Measurements from ENCODE around the gene SORBS1.

SORBS1 gene

GRCh38 chr10:95485056-95485844, 75.9 kb downstream of the SORBS1 start:
- no peak overlapping the region for H3K4me3 Mint-ChIP-seq
- H3K4me1 Mint-ChIP-seq (ENCODE audit: low read depth): no peaks in the 10 kb centered on the region
- intact Hi-C loops (cut with micrococcal nuclease): no loop called here
- no peaks in the 10 kb centered on the region for H3K27me3 Mint-ChIP-seq
- H3K9me3 Mint-ChIP-seq: no peaks in the 10 kb centered on the region
- no peak overlapping the region for H3K27ac Mint-ChIP-seq
- H3K36me3 Mint-ChIP-seq (ENCODE audit: low read depth): no peaks in the 10 kb centered on the region

GRCh38 chr10:95482501-95483233, 78.5 kb downstream of the SORBS1 start:
- Mint-ChIP-seq H3K36me3 (ENCODE audit: low read depth) (no peaks in the 10 kb centered on the region), H3K9me3 (no peaks in the 10 kb centered on the region), H3K4me1 (ENCODE audit: low read depth) (peaks cover 5% of the 10 kb centered on the region), H3K27me3 (no peaks in the 10 kb centered on the region), H3K27ac (no peak overlapping the region), H3K4me3 (no peak overlapping the region)
- intact Hi-C loops (cut with micrococcal nuclease): no loop called here

- H3K9me3 Mint-ChIP-seq: no peaks in the 10 kb centered on the region
- no peak overlapping the region for H3K27ac Mint-ChIP-seq
- no peaks in the 10 kb centered on the region for H3K36me3 Mint-ChIP-seq (ENCODE audit: low read depth)
- H3K4me1 Mint-ChIP-seq (ENCODE audit: low read depth): peaks cover 5% of the 10 kb centered on the region
- H3K27me3 Mint-ChIP-seq: no peaks in the 10 kb centered on the region
- H3K4me3 Mint-ChIP-seq: no peak overlapping the region
- intact Hi-C loops (cut with micrococcal nuclease): no loop called here
These were observed 80.2 kb downstream of the SORBS1 start for GRCh38 chr10:95480901-95481491.

GRCh38 chr10:95480102-95480900, 80.9 kb downstream of the SORBS1 start:
- Mint-ChIP-seq H3K4me3 (no peak overlapping the region), H3K27me3 (no peaks in the 10 kb centered on the region), H3K27ac (no peak overlapping the region), H3K4me1 (ENCODE audit: low read depth) (peaks cover 5% of the 10 kb centered on the region), H3K36me3 (ENCODE audit: low read depth) (no peaks in the 10 kb centered on the region), H3K9me3 (no peaks in the 10 kb centered on the region)
- intact Hi-C loops (cut with micrococcal nuclease): no loop called here

- H3K27me3 Mint-ChIP-seq: no peaks in the 10 kb centered on the region
- peaks cover 5% of the 10 kb centered on the region for H3K4me1 Mint-ChIP-seq (ENCODE audit: low read depth)
- H3K9me3 Mint-ChIP-seq: no peaks in the 10 kb centered on the region
- no peak overlapping the region for H3K4me3 Mint-ChIP-seq
- intact Hi-C loops (cut with micrococcal nuclease): no loop called here
- H3K36me3 Mint-ChIP-seq (ENCODE audit: low read depth): no peaks in the 10 kb centered on the region
- H3K27ac Mint-ChIP-seq: no peak overlapping the region
These were observed 82.2 kb downstream of the SORBS1 start for GRCh38 chr10:95478935-95479334.

- Mint-ChIP-seq H3K9me3 (no peaks in the 10 kb centered on the region), H3K27ac (no peak overlapping the region), H3K4me1 (ENCODE audit: low read depth) (peaks cover 5% of the 10 kb centered on the region), H3K36me3 (ENCODE audit: low read depth) (no peaks in the 10 kb centered on the region), H3K4me3 (no peak overlapping the region), H3K27me3 (no peaks in the 10 kb centered on the region)
- intact Hi-C loops (cut with micrococcal nuclease): no loop called here
These were observed 83.0 kb downstream of the SORBS1 start for GRCh38 chr10:95478185-95478584.

- no peaks in the 10 kb centered on the region for H3K27me3 Mint-ChIP-seq
- intact Hi-C loops (cut with micrococcal nuclease): no loop called here
- H3K9me3 Mint-ChIP-seq: no peaks in the 10 kb centered on the region
- no peak overlapping the region for H3K27ac Mint-ChIP-seq
- H3K4me1 Mint-ChIP-seq (ENCODE audit: low read depth): peaks cover 5% of the 10 kb centered on the region
- no peaks in the 10 kb centered on the region for H3K36me3 Mint-ChIP-seq (ENCODE audit: low read depth)
- no peak overlapping the region for H3K4me3 Mint-ChIP-seq
These were observed 84.0 kb downstream of the SORBS1 start for GRCh38 chr10:95477175-95477520.

- Mint-ChIP-seq H3K27me3 (no peaks in the 10 kb centered on the region), H3K36me3 (ENCODE audit: low read depth) (no peaks in the 10 kb centered on the region), H3K27ac (no peak overlapping the region), H3K9me3 (no peaks in the 10 kb centered on the region), H3K4me1 (ENCODE audit: low read depth) (peaks cover 5% of the 10 kb centered on the region), H3K4me3 (no peak overlapping the region)
- intact Hi-C loops (cut with micrococcal nuclease): no loop called here
These were observed 84.5 kb downstream of the SORBS1 start for GRCh38 chr10:95476469-95477174.

GRCh38 chr10:95475827-95476468, 85.2 kb downstream of the SORBS1 start:
- H3K27me3 Mint-ChIP-seq: no peaks in the 10 kb centered on the region
- H3K36me3 Mint-ChIP-seq (ENCODE audit: low read depth): no peaks in the 10 kb centered on the region
- H3K4me3 Mint-ChIP-seq: no peak overlapping the region
- intact Hi-C loops (cut with micrococcal nuclease): no loop called here
- H3K9me3 Mint-ChIP-seq: no peaks in the 10 kb centered on the region
- no peak overlapping the region for H3K27ac Mint-ChIP-seq
- peaks cover 5% of the 10 kb centered on the region for H3K4me1 Mint-ChIP-seq (ENCODE audit: low read depth)

- Mint-ChIP-seq H3K27me3 (no peaks in the 10 kb centered on the region), H3K36me3 (ENCODE audit: low read depth) (no peaks in the 10 kb centered on the region), H3K4me3 (no peak overlapping the region), H3K27ac (no peak overlapping the region), H3K4me1 (ENCODE audit: low read depth) (peaks cover 4% of the 10 kb centered on the region), H3K9me3 (no peaks in the 10 kb centered on the region)
- intact Hi-C loops (cut with micrococcal nuclease): no loop called here
These were observed 86.2 kb downstream of the SORBS1 start for GRCh38 chr10:95475003-95475383.

- Mint-ChIP-seq H3K27ac (no peak overlapping the region), H3K4me3 (no peak overlapping the region), H3K4me1 (ENCODE audit: low read depth) (no peaks in the 10 kb centered on the region), H3K27me3 (no peaks in the 10 kb centered on the region), H3K36me3 (ENCODE audit: low read depth) (no peaks in the 10 kb centered on the region), H3K9me3 (no peaks in the 10 kb centered on the region)
- intact Hi-C loops (cut with micrococcal nuclease): no loop called here
These were observed 86.8 kb downstream of the SORBS1 start for GRCh38 chr10:95474228-95475002.

GRCh38 chr10:95472304-95473088, 88.7 kb downstream of the SORBS1 start:
- Mint-ChIP-seq H3K9me3 (no peaks in the 10 kb centered on the region), H3K4me1 (ENCODE audit: low read depth) (no peaks in the 10 kb centered on the region), H3K4me3 (no peak overlapping the region), H3K27me3 (no peaks in the 10 kb centered on the region), H3K36me3 (ENCODE audit: low read depth) (no peaks in the 10 kb centered on the region), H3K27ac (no peak overlapping the region)
- intact Hi-C loops (cut with micrococcal nuclease): no loop called here
